M059J (cell line): Measurements from ENCODE around the gene PRSS2. TPM values are rescaled to one million over a fixed set of nuclear protein-coding genes. Genes with fewer than 3 reads are reported as not detected.

ENCODE experiments used
- DNase-seq: peaks from one replicate; pipeline ENCODE4 v3.0.0-alpha.2; 2012; ENCODE audit warnings: low read depth
- total RNA-seq: library from RNA; depleted of rRNA; stranded (reverse); fragments of >200 nt; shearing (Covaris generic); gene quantifications from 2 replicates; pipeline ENCODE4 v1.2.3, GENCODE V29; 2014

PRSS2 gene
- total RNA-seq, 1 experiment from 2014 or later = not detected

DNA sequence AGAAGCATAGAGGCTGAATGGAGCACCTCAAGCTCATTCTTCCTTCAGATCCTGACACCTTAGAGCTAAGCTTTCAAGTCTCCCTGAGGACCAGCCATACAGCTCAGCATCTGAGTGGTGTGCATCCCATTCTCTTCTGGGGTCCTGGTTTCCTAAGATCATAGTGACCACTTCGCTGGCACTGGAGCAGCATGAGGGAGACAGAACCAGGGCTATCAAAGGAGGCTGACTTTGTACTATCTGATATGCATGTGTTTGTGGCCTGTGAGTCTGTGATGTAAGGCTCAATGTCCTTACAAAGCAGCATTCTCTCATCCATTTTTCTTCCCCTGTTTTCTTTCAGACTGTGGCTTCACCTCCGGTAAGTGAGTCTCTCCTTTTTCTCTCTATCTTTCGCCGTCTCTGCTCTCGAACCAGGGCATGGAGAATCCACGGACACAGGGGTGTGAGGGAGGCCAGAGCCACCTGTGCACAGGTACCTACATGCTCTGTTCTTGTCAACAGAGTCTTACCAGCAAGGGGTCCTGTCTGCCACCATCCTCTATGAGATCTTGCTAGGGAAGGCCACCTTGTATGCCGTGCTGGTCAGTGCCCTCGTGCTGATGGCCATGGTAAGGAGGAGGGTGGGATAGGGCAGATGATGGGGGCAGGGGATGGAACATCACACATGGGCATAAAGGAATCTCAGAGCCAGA, 31.0 kb downstream of the PRSS2 start:
- no peak for DNase-seq

- no peak for DNase-seq
These were observed 31.5 kb downstream of the PRSS2 start for GRCh38 chr7:142802301-142802700.

- DNase-seq = no peak
These were observed 33.1 kb downstream of the PRSS2 start for GRCh38 chr7:142803901-142804300.

DNA sequence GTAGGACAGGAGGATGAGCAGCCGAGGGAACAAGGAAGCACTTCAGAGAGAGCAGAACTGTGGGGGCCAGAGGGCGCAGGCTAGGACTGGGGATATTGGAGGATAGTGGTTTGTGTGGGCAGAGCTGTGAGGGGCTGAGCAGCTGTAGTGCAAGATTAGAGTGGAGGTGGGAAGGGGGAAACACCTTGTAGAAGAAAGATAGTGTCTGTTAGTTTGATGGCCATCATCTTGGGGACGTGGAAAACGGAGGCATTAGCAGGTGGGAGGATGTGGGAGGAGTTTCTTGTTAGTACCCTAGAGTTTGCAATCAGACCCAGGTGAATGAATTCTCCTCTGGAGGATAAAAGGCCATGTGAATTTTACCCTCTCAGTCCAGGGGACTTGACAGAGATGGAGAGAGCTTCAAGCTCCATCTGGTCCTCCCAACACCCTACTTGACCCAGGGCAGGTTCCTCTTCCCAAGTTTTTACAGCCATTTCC, 34.0 kb downstream of the PRSS2 start:
- no peak for DNase-seq

GRCh38 chr7:142805350-142806021, 34.7 kb downstream of the PRSS2 start:
- no peak for DNase-seq

GRCh38 chr7:142806022-142806356, 35.2 kb downstream of the PRSS2 start:
- no peak for DNase-seq

GRCh38 chr7:142806957-142807356, 36.2 kb downstream of the PRSS2 start:
- DNase-seq = no peak

GRCh38 chr7:142807855-142808460, 37.2 kb downstream of the PRSS2 start:
- DNase-seq = peak; percentile 61

DNA sequence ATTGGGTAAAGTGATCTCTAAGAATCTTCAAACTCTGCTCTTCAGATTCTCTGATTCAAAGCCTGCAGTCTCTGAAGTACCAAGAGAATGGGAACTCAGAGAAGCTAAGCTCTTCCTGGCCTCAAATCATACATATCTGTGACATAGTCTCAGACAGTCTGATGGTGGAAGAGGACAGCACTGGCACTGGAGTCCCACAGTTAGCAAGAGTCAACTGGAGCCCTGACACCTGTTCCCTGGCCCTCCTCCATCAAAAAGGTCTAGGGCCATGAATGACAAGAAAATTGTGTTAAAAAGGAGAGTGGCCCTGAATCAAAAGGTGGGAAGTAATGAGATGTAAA, 37.7 kb downstream of the PRSS2 start:
- peak; percentile 51 for DNase-seq

DNA sequence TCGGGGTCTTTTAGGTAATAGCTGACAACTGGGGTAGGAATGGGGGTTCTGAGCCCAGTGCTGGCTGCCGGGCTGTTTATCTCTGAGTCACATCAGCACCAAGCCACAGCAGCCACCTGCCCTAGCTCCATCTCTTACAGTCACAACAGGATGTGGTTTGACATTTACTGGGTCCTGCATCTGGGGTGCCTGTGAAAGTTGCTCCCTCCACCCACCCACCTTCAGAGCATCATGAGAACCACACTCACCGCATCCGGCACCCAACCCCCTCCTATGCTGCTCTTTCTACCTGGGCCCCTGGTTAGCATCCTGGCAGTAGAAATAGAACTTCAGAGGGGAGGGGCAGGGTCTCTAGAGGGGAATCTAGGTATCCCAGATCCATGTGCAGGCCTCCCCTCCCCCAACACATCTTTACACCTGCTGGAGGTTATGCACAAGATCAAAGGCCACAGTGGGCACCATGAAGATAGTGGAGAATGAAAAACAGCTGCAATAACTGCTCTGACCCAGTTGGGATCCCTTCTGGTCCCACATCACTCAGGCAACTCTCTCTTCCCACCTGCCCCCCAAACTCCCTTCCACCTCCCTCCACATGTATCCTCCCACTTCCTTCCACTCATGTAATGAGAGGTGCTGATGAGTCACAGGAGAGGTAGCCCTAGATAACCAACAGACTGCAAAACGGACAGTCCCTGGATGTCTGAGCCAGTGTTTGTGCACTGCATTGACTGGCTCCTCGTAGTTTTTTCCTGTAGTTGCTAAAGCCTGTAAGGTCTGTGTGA, 38.2 kb downstream of the PRSS2 start:
- peak; percentile 88 for DNase-seq

GRCh38 chr7:142809671-142810070, 38.9 kb downstream of the PRSS2 start:
- DNase-seq = no peak

DNA sequence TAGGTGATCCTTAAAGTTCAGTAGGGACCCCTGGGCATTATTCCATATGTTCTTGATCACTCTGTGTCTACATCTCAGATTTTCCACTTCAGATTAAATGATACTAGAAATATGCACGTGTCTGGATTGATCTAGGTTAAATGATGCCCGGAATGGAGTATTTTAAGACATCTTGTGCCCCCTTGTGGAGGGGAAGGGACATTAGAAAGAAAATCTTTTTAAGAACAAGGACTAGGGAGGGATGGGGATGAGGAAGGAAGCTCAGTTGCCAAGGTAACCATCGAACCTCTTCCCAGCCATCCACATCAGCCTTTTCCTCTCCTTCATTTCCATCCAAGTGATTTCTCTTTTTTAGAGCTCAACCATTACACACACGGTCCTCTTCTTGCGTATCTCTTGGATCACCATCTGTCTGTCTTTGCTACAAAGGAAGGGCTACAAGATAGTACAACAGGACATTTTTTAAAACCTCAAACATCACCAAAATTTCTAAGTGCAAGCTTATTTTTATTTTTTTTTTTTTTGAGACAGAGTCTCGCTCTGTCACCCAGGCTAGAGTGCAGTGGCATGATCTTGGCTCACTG, 40.5 kb downstream of the PRSS2 start:
- peak; percentile 63 for DNase-seq

DNA sequence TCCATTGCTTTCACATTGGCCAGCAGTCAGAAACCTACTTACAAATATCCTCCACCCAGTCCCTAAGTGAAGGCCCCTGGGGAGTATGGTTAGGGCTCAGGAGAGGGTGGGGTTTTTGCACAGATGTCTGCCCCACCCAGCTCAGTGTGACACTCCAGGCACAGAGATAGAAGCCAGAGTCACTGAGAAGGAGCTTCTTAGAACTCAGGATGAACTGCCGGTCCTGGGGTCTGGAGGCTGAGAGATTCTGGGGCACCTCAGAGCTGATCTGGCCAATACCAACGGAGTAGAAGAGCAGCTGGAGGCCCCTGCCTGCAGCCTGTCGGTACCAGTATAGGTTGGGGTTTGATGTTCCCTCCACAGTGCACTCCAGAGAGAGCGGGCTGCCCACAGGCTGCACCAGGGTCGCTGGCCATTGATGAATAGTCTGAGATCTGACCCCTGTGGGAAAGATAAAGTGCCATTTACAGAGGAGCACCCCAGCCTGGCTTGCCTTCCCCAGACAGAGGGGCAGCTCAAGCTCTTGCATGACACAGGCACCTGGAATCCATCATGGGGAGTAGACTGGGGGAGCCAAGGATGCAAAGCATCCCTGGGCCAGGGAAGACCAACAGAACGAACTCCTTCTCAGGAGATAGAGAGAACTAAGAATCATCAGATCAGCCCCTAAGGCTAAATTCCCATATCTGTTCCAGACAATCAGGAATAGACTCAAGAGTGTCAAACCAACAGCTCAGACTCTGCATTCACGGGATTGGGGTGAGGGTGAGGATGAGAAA, 41.9 kb downstream of the PRSS2 start:
- peak; percentile 19 for DNase-seq

DNA sequence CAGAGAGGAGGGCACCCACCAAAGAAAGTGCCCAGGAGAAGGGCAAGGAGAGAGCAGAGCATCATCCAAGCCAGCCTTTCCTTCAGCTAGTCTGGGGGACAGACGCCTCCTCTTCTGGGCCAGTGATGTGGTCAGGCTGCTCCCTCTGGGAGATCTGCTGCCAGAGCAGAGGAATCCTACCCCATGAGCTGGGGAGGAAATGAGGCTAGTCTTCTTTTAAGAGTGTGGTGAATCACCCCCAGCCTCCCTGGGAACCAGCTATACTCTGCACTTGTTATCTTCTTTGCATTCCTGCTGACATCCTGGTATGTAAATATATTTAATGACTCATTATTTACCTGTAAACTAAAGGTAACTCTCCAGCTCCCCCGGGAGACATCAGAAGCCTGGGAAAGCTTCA, 42.5 kb downstream of the PRSS2 start:
- peak; percentile 74 for DNase-seq

DNA sequence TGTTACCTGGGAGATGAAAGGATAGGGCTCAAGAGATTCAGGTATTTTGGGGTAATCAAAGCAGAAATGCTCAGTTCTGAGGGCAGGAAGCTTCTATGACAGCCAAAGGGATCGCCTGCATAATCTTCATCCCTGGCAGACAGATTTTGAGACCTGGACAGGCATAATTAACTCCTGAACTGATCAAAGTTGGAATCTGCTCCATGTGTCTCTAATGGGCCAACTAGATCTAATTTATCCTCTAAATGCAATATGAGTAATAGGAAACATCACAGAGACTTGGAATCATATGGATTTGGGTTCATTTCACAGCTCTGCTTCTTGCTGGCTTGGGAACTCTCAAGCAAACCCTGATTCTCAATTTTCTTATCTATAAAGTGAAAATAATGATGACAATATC, 42.9 kb downstream of the PRSS2 start:
- no peak for DNase-seq

- no peak for DNase-seq
These were observed 43.7 kb downstream of the PRSS2 start for GRCh38 chr7:142814451-142814850.

GRCh38 chr7:142815134-142815533, 44.4 kb downstream of the PRSS2 start:
- no peak for DNase-seq

DNA sequence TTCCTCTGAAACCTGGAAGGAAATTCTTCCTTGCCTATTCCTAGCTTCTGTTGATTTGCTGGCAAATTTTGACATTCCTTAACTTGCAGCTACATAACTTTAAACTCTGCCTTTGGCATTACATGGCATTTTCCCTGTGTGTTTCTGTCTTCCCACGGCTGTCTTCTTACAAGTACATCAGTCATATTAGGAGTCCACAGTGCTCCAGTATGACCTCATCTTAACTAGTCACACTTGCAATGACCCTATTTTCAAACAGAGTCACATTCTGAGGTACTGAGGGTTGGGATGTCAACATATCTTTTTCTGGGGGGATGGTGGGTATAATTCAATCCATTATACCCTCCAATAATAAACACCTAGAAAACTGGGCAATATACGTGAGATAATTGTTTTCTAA, 46.7 kb downstream of the PRSS2 start:
- DNase-seq = no peak

DNA sequence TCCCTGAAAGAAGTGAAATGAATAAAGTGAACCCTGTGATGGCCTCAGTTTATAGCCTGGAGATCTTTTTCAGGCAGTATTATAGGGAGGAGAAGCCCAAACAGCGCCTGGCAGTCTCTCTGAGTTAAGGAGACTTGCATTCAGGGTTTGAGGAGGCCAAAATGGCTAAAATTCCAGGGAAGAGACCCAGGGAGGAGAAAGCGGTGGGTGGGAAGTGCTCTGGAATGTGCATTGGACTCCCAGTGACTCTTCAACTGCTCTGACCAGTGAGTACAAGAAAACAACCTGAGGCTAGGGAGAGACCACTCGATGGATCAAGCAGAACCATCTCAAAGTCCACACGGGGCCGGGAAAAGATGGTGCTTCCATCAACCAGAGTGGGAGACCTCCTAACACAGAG, 48.8 kb downstream of the PRSS2 start:
- DNase-seq = no peak

GRCh38 chr7:142822714-142823113, 51.9 kb downstream of the PRSS2 start:
- no peak for DNase-seq
